D721Med (cell line): ENCODE data around the gene ZNF469.

ENCODE experiments used
- DNase-seq: peaks from one replicate; pipeline ENCODE4 v3.0.0; 2011; ENCODE audit warnings: low spot score; ENCODE audit not compliant: insufficient read length
- FAIRE-seq: peaks from 2 replicates; lab custom pipeline; 2011; peaks lifted over from hg19 to GRCh38; lab: Jason Lieb, UNC
- CTCF ChIP-seq: IDR thresholded peaks from 2 replicates; pipeline ENCODE4 v1.5.1; 2012; ENCODE audit warnings: mild to moderate bottlenecking, control low read depth; ENCODE audit not compliant: insufficient read depth; ENCODE audit errors: missing control alignments

The ZNF469 gene

GRCh38 chr16:88413631-88414030 is 30.9 kb downstream of the ZNF469 start:
- DNase-seq (no peak), FAIRE-seq (no peak)
- TF ChIP-seq CTCF: no peak

GRCh38 chr16:88414521-88415380 is 32.0 kb downstream of the ZNF469 start:
- no peak for TF ChIP-seq CTCF
- DNase-seq (no peak), FAIRE-seq (no peak)

- no peak for FAIRE-seq
- no peak for DNase-seq
- TF ChIP-seq CTCF: no peak
Measured at GRCh38 chr16:88415381-88415705, 32.6 kb downstream of the ZNF469 start.

GRCh38 chr16:88415713-88416323 is 33.1 kb downstream of the ZNF469 start:
- peak; percentile 20 for TF ChIP-seq CTCF
- no peak for FAIRE-seq
- peak; percentile 55 for DNase-seq

GRCh38 chr16:88416686-88417085 is 33.9 kb downstream of the ZNF469 start:
- no peak for TF ChIP-seq CTCF
- DNase-seq (no peak), FAIRE-seq (no peak)

GRCh38 chr16:88417684-88418476 is 35.1 kb downstream of the ZNF469 start:
- FAIRE-seq: no peak
- no peak for DNase-seq
- no peak for TF ChIP-seq CTCF
